LoVo (cell line): Measurements from ENCODE around the gene APP.
"Not testable (repeated sequence)": the region's sequence is repeated elsewhere in the genome, so short reads cannot be mapped to it uniquely, and the experiment has no call there.

Experiments used
- DNase-seq: peaks from one replicate; pipeline ENCODE4 v3.0.0-alpha.2; 2016; ENCODE audit warnings: low spot score

APP gene

DNA sequence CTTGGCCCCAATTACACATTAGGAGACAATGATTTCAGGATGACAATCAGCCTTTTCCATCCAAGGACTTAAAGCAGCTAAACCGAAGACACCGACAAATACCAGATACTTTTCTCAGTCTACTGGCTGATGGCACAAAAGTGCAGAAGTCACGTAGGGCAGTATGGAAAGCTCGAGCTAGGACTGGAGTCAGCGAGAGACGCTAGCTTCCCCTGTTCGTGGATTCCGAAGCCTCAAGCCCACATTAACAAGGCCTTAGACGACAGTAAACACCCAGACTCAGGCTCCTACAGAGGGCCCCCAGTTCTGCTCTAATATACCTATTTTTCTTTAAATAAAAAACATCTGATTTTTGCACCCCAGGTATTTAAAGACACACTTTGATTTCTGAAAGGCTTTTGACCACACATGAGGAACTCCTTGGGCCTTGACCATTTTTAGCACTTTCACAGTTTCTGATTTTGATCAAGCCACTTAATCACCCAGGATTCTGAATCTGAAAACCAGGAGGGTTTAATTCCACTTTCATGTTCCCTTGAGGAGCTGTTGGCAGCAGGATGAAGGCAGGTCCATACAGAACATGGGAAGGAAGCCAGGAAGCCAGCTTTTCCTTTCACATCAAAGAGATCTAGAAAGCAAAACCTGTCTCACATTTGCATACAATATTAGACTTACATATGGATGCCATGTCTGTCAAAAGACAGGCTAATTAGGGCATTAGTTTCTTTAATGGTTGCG, 231.7 kb downstream of the APP start:
- DNase-seq = no peak

- no peak for DNase-seq
Observed at GRCh38 chr21:25936776-25937175, 233.8 kb downstream of the APP start.

- no peak for DNase-seq
Observed at GRCh38 chr21:25934771-25935224, 235.8 kb downstream of the APP start.

GRCh38 chr21:25934130-25934529, 236.4 kb downstream of the APP start:
- no peak for DNase-seq

DNA sequence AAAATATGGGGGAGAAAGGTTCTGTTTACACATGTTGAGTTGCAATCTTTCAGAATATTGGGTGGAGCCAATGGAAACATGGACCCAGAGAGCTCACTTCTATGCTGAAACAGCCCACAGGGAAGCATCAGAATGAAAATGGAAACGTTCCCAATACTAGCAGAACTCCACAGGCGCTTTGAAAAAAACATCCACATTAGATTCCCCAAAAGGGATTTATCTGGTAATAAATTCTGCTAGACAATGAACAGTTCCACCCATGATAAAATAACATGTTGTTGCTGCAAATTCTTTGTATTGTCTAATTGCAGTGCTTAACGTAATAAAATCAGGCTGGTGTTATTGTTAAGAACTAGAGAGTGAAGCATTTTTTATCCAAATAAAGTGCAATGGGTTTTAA, 238.8 kb downstream of the APP start:
- DNase-seq = no peak

DNA sequence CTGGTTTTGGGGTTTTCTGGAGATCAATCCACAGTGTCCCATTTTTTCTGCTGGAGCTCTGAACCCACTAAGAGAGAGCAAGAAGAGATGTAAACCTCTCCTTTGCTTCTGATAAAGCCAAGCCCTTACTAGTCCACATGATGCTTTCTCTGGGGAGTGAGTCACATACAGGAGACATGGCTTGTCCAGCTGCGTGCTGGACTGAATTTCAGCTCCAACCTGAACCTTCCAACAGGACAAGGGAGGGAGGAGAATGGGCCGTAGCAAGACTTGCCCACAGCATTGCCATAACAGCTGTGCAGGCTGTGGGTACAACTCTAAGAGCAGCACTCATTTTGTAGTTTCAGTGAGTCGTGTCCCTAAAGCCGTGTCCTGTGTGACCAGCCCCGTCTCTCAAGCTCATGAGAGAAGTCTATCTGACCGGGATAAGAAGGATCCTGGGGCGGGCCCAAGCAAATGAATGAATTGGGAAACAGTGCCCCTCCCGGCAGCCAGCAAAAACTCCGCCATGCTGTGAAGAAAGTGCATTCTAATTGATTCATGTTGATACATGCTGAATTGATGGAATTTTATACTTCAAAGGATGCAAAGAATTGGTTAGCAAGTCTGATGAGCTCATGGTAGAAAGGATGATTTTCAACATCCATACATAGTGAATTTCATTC, 240.6 kb downstream of the APP start:
- no peak for DNase-seq

GRCh38 chr21:25927195-25927880, 243.2 kb downstream of the APP start:
- DNase-seq = no peak

GRCh38 chr21:25925936-25926335, 244.6 kb downstream of the APP start:
- no peak for DNase-seq

- DNase-seq = no peak
Observed at GRCh38 chr21:25925064-25925800, 245.3 kb downstream of the APP start.

DNA sequence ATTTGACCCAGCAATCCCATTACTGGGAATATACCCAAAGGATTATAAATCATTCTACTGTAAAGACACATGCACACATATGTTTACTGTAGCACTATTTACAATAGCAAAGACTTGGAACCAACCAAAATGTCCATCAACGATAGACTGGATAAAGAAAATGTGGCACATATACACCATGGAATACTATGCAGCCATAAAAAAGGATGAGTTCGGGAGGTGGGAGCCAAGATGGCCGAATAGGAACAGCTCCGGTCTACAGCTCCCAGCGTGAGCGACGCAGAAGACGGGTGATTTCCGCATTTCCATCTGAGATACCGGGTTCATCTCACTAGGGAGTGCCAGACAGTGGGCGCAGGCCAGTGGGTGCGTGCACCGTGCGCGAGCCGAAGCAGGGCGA, 252.4 kb downstream of the APP start:
- not testable (repeated sequence) for DNase-seq

DNA sequence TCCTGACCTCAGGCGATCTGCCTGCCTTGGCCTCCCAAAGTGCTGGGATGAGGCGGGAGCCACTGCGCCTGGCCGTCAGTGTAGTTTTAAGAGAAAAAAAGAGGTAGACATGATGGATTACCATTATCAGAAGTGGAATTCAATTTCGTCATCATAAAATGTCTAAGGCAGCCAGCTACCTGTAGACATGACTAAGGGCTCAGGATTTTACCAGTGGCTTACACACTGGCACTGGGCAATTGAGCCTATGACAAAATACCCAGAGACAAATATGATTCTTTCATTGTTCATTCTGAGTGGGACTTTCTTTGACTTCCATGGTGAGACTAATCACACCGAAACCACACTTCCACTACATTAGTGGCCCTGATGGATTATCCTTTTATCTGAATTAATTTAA, 254.3 kb downstream of the APP start:
- no peak for DNase-seq

- DNase-seq = no peak
Observed at GRCh38 chr21:25913479-25913878, 257.1 kb downstream of the APP start.

DNA sequence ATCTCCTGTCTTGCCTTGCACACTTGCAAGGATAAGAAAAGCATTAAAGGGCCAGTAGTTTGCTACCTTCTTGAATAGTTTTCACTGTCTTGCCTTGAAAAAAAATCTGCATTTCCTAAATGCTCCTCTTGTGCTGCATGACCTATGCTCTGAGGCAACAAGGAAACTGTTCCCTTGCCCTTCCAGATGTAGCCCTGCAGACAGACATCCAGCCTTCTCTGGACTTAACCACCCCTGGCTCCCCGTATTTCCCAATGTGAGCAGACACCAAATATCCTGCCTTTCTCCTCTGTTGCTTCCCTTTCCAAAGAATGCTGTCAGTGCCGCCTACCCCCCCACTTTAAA, 258.2 kb downstream of the APP start:
- no peak for DNase-seq

GRCh38 chr21:25911730-25912401, 258.7 kb downstream of the APP start:
- no peak for DNase-seq

- no peak for DNase-seq
Observed at GRCh38 chr21:25910809-25911208, 259.8 kb downstream of the APP start.

DNA sequence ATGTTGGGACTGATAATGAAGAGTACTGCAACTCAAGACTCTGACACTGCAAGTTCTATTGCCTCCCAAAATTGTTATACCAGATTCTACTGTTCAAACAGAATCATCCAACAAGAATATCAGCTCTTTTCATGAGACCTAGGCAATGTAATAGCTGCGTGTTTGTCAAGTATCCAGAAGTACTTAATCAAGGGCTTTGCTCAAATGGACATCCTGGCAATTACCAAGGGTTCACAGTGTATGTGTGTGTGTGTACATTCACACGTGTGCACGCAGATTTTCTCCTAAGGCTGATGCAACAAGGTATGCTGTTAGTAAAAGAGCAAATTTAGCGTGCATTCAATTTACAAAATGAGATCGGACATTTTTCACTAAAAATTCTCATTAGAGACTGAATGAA, 261.2 kb downstream of the APP start:
- DNase-seq = no peak

DNA sequence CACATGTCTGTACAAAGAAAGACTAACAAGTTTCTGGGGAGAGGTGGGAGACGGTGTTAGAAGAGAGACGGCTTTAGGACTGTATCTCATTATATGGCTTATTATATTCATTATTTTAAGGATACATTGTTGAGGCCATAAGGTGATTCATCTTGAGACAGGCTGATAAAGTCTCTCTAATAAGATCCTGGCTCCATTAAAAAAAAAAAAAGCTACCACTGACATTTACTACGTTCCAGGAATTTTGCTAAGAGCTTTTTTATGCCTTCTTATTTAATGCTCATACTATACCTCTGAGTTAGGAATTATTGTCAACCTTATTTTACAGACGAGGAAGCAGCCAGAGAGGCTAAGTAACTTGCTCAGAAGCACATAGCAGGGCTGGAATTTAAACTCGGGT, 262.1 kb downstream of the APP start:
- no peak for DNase-seq

GRCh38 chr21:25907573-25908275, 262.8 kb downstream of the APP start:
- no peak for DNase-seq

- DNase-seq = no peak
Observed at GRCh38 chr21:25906587-25906986, 264.0 kb downstream of the APP start.

DNA sequence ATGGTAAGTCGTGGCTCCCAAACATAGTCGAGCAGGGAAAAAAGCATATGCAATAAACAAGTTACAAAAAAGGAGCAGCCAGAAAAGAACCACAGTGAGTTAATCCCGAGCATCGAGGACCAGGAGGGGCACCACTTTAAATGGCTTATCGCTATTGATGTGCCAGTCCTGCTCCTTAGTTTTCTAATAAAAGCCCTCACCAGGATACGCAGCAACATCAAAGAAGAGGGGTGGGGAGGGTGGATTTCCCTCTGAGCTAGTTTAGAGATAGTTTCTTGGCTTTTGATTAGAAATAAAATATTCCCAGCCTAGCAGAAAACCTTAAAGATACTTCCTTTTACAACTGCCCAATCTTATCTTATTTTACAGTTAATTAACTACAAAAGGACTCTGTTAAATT, 265.4 kb downstream of the APP start:
- no peak for DNase-seq

DNA sequence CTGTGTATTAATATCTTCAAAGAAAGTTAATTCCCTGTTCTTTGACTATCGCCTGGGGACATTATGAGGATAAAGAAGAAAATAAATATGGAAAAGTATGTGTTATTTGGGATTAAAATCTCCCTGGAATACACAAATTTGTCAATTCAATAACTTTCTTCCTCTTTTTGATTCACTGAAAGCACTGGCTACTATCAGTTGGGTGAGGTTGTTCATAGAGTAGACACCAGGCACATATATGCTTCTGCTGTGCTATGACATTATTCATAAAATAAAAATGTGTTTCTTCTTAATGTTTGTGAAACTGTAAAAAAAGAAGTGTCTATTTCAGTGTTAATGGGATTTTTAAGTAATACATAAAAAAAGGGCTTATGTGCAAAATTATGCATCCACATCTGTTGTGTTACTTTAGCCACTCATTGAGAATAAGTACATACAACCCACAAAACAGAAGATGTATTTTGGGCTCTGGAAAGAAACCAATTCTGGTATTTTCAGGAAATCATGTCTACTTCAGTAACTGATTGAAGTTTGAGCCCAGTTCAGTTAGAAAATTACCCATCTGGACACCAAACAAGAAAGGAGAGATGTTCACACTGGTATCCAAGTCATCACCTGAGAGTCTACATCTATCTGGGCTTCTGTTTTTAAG, 266.4 kb downstream of the APP start:
- no peak for DNase-seq
